ENCODE results near the gene PTGES.

- no peak for TF ChIP-seq POLR2A (IDR thresholded peaks at IDR 0.05; ENCODE audit: low read depth, low read length)
- no peak for TF ChIP-seq TAF1 (IDR thresholded peaks at IDR 0.05; ENCODE audit: borderline replicate concordance, low read depth, low read length)
Measured at GRCh38 chr9:129712634-129713401, 40.0 kb downstream of the PTGES start.
